HEK293T (cell line): ENCODE measurements around the gene SIK2.

Source experiments
- ARNT ChIP-seq: fragments of 450-650 bp; IDR thresholded peaks from 2 replicates; pipeline ENCODE4 v1.6.1; 2017; ENCODE audit warnings: mild to moderate bottlenecking
- BHLHE40 ChIP-seq: fragments of 450-650 bp; IDR thresholded peaks from 2 replicates; pipeline ENCODE4 v1.6.1; 2016; ENCODE audit warnings: mild to moderate bottlenecking, moderate library complexity, borderline replicate concordance
- CTBP1 ChIP-seq: fragments of 450-650 bp; IDR thresholded peaks from 2 replicates; pipeline ENCODE4 v1.6.1; 2016; ENCODE audit warnings: borderline replicate concordance
- FOXK2 ChIP-seq: fragments of 450-650 bp; IDR thresholded peaks from 2 replicates; pipeline ENCODE4 v1.6.1; 2016; ENCODE audit warnings: mild to moderate bottlenecking
- FOXM1 ChIP-seq: fragments of 450-650 bp; IDR thresholded peaks from 2 replicates; pipeline ENCODE4 v1.6.1; 2017; ENCODE audit warnings: mild to moderate bottlenecking, borderline replicate concordance
- HDGF ChIP-seq: fragments of 450-650 bp; IDR thresholded peaks from 2 replicates; pipeline ENCODE4 v1.6.1; 2017; ENCODE audit warnings: antibody characterized with exemption, borderline replicate concordance
- LEF1 ChIP-seq: fragments of 450-650 bp; IDR thresholded peaks from 2 replicates; pipeline ENCODE4 v1.6.1; 2017; ENCODE audit warnings: mild to moderate bottlenecking, borderline replicate concordance
- NFRKB ChIP-seq: fragments of 450-650 bp; IDR thresholded peaks from 2 replicates; pipeline ENCODE4 v1.6.1; 2016; ENCODE audit warnings: mild to moderate bottlenecking, moderate library complexity
- SP1 ChIP-seq: fragments of 450-650 bp; IDR thresholded peaks from 2 replicates; pipeline ENCODE4 v1.6.1; 2017
- SUZ12 ChIP-seq: fragments of 450-650 bp; IDR thresholded peaks from 2 replicates; pipeline ENCODE4 v1.6.1; 2016; ENCODE audit warnings: mild to moderate bottlenecking
- TARDBP ChIP-seq: fragments of 450-650 bp; IDR thresholded peaks from 2 replicates; pipeline ENCODE4 v1.6.1; 2016
- ZNF384 ChIP-seq: fragments of 450-650 bp; IDR thresholded peaks from 2 replicates; pipeline ENCODE4 v1.6.1; 2016
- TF ChIP-seq, protein P1 (sequence below): fragments of 450-650 bp; IDR thresholded peaks from 2 replicates; pipeline ENCODE4 v1.6.1; 2016

DNA sequence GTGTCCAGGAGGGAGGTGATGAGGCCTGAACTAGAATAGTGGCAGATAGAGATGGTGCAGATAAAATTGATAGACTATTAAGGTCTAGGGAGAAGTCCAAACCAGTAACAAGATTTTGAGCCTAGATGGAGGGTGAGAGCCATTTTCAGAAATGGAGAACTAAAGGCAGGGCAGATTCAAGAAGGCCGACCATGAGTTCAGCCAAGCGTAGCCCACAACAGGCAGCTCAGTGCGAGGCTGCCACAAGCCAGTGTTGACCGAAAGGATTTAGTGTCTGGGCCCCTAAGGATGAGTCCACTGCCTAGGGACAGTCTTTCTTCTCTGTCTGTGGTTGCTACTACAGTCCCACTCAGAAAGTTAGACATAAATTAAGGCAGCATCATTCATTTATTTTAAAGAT, 112.3 kb downstream of the SIK2 start:
- TF ChIP-seq HDGF, result no peak
- no peak for TF ChIP-seq TARDBP
- no peak for TF ChIP-seq CTBP1
- TF ChIP-seq FOXM1, result no peak
- no peak for TF ChIP-seq ZNF384
- TF ChIP-seq FOXK2, result no peak
- no peak for TF ChIP-seq BHLHE40
- no peak for TF ChIP-seq LEF1
- TF ChIP-seq, protein P1, sequence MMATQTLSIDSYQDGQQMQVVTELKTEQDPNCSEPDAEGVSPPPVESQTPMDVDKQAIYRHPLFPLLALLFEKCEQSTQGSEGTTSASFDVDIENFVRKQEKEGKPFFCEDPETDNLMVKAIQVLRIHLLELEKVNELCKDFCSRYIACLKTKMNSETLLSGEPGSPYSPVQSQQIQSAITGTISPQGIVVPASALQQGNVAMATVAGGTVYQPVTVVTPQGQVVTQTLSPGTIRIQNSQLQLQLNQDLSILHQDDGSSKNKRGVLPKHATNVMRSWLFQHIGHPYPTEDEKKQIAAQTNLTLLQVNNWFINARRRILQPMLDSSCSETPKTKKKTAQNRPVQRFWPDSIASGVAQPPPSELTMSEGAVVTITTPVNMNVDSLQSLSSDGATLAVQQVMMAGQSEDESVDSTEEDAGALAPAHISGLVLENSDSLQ, result no peak
- no peak for TF ChIP-seq SP1
- TF ChIP-seq NFRKB, result no peak
- TF ChIP-seq SUZ12, result no peak
- no peak for TF ChIP-seq ARNT
